NT2/D1 (cell line): Measurements from ENCODE around the gene PAGE2.

Experiments
- SUZ12 ChIP-seq: IDR thresholded peaks from 2 replicates; pipeline ENCODE4 v1.6.1; 2011; ENCODE audit not compliant: insufficient read length, insufficient read depth; ENCODE audit errors: extremely low read depth
- YY1 ChIP-seq: IDR thresholded peaks from 2 replicates; pipeline ENCODE4 v1.6.1; 2011; ENCODE audit not compliant: insufficient read length, insufficient read depth
- ZNF274 ChIP-seq: IDR thresholded peaks from 2 replicates; pipeline ENCODE4 v1.6.1; 2011; ENCODE audit warnings: mild to moderate bottlenecking, low read depth, low read length

DNA sequence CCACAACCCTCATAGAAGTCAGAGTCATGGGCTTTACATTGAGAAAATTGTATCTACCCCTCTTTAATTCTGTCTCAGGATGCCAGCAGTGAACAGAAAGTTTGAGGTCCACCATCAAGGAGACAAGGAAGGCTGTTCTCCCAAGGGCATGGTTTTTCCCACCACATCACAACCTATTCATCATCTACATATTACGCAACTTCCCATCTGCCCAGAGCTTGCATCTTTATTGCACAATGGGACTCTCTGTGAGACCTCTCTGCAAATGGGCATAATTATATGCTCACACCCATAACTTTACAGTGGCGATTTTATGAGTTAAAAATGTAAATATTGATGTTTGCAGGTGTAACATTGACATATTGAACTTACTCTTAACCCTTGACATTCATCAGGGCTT is 38.9 kb downstream of the PAGE2 start:
- TF ChIP-seq SUZ12 (no peak), ZNF274 (no peak), YY1 (no peak)
